Stimulated activated CD8-positive, alpha-beta memory T cell treated with anti-CD3 and anti-CD28 coated beads, Interleukin-7, amount 100 ng/mL, for 4 hours (primary cell): Measurements from ENCODE around the gene PROM1.
A peak's percentile ranks its signal among the peaks of the same experiment; 100 is the strongest.

ENCODE experiments used
- DNase-seq, 2 donors: peaks; one replicate each; pipeline ENCODE4 v3.0.0-alpha.2; 2020; ENCODE audit warnings: low read depth in 2 of 2

The PROM1 gene

DNA sequence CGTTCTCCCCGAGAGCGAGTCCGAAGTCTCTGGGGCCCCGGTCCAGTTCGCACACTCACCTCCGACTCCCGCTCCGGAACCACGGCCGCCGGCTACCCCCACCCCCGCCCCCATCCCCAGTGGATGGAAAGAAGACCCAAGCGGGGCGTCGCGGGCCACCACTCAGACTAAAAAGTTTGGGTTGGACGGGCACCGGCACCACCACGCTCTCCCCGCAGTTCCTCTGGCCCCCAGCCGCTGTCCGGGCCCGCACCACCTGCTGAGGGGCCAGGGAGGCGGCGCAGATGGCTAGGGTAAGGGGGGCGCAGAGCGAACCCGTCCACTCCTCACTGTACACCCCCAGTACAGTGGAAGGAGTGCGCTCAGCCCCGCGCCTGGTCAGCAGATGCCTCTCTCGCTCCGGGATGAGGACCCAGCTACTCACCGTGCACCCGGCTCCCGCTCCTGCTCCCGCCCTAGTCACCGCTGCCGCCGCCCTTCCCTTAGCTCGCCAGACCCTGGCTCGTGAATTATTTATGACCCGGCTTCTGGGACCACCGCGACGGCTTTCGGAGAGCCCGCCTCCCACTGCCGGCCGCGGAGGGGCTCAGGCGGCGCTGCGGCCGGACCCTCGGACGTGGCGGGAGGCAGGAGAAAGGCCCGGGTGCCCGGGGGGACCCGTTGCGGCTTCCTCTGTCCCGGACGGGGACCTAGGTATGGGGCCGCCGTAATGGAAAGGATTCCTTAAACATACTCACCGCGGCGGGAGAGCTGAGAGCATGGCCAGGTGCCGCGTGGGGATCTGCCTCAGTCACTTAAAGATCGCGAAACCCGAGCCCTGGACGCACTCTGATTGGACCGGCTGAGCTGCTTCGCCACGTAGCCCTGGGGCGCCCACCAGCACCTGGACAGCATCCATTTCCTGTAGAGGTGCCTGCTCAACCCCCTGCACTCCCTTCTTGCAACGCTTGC is at the start of gene PROM1:
Gene PROM1, minus strand, starts transcription at position 783 of the 951 bp plus-strand sequence. CDS start 8,117 bp downstream, outside the sequence.
- DNase-seq, result no peak

DNA sequence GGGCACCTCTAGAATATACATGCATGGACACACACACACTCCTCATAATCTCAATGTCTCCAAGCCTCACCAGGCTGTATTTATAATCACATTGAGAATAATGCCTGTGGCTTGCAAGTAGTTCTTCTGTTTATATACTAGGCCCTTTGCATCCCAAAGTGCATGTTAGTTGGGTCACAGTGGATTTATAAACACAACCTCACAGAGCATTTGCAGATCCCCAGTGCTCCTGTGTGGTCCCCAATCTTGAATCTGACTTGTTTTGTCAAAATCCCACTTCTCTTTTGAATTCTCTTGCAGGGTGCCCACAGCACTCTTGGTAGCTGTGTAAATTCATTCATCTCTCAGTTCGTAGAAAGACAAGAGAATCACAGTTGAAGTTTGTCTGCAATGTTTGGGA is 49.6 kb upstream of the PROM1 start:
- no peak for DNase-seq

- no peak for DNase-seq
These were observed 47.5 kb upstream of the PROM1 start for GRCh38 chr4:16131293-16131692.

- DNase-seq, result no peak
These were observed 45.5 kb upstream of the PROM1 start for GRCh38 chr4:16129336-16129735.

DNA sequence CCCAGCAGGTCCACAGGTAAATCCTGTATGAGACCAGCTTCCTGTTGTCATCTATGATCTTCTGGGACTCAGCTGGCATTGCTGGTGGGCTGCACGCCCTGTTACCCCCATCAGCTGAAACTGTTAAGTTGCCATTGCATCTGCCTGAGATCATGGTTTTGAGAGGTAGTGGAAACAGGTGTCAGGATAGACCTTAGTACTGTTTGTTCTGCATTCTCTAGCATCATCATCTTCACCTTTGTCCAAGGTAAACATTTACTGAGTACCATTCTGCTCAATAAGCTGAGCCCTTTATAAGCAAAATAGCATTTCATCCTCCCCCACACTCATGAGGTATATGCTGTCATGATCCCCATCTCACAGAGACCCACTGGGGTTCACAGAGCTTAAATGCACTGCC is 42.9 kb upstream of the PROM1 start:
- no peak for DNase-seq

GRCh38 chr4:16125571-16126445 is 42.0 kb upstream of the PROM1 start:
- no peak for DNase-seq

DNA sequence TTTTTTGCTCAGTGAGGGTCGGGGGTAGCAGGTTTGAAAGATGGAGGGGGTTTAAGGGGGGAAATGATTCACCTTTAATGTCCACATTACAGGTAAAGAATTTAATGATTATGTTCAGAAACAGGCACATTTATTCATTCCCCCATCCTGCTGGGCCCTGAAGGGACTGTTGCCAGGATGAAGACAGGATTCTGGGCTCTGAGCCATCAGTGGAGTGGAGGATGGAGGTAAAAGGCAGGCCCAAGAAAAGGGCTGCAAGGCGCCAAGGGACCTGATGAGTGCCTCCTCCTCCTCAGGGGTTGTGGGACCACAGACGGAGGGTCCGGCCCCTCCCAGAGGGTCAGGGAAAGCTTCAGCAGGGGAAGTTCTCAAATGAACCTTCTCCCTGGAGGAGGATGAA is 40.4 kb upstream of the PROM1 start:
- DNase-seq, result no peak

DNA sequence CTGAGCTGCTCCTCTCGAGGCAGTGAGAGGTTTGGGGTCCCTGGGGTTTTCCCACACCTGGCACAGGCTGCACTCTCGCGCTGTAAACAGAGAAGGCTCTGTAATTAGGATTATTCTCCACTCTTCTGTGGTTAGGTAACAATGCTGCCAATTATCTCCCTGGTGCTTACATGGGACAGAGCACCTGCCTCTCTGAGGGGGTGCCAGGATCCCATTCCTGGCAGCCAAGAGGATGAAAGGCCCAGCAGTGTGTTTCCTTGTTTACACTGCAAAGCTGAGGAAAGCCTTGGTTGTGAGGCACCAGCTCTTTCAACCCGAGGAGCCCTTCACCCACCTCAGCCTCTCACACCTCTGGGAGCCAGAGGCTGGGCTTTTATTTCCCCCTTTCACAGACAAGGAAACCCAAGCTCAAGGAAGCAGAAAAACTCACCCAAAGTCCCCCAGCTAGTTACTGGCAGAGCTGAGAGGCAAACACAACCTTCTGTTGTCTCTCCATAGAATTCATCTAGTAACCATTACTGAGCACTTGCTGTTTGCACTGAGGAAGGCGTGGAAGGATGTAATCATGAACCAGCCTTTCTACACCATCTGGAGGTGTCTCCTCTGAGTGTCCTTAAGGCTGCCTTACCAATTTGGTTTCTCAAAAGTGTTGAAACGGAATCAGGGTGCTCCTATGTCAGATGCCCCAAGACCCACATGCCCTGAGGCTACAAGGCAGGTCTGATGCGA is 39.7 kb upstream of the PROM1 start:
- DNase-seq, result no peak

- peak; percentile 2 to 25 for DNase-seq
These were observed 39.0 kb upstream of the PROM1 start for GRCh38 chr4:16122784-16123183.

- no peak for DNase-seq
These were observed 38.5 kb upstream of the PROM1 start for GRCh38 chr4:16122308-16122711.

- no peak for DNase-seq
These were observed 36.9 kb upstream of the PROM1 start for GRCh38 chr4:16120720-16121119.

- DNase-seq, result no peak
These were observed 36.2 kb upstream of the PROM1 start for GRCh38 chr4:16119981-16120380.

- no peak for DNase-seq
These were observed 34.3 kb upstream of the PROM1 start for GRCh38 chr4:16118090-16118489.

DNA sequence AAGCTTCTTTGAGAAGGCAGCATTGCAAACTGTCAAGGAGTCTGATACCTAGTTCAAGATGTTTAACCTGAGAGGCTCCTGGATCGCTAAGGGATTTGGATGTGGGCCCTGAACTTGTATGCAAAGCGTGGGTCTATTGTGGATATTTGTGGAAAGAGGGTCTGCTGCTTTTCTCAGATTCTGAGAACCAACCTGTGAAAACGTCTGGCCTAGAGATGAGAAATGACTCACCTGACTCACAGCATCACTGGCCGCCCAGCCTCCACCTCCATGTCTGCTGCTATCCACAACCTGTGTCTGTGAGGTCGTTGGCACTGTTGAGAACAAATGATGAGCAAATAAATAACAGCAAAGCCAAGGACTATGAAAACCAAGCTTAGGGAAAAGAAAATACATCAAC is 33.3 kb upstream of the PROM1 start:
- no peak for DNase-seq

DNA sequence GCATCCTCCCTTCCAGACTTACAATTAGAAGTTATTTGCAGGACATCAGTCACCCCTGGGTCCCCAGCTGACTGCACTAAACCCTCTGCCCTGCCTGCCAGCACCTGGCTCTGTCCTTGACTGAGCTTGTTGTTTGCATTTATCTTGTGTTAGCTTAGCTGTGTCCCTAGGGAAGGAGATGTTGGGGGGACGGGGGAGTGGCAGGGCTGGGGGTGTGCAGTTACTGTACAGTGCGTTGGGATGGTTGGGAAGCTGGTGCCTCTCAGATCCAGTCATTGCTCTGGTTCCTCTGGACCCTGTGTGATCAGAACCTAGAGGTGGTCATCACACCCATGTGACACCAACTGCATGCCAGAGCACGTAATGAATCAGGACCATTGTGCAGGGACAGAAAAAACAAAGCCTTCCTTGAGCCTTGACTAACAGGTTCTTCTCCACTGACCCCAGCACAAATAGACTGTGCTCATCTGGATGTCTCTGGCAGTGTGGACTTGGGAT is 32.7 kb upstream of the PROM1 start:
- no peak for DNase-seq

- DNase-seq, result no peak
These were observed 32.2 kb upstream of the PROM1 start for GRCh38 chr4:16116019-16116418.

- no peak for DNase-seq
These were observed 30.7 kb upstream of the PROM1 start for GRCh38 chr4:16114546-16114945.

- no peak for DNase-seq
These were observed 29.9 kb upstream of the PROM1 start for GRCh38 chr4:16113741-16114140.

DNA sequence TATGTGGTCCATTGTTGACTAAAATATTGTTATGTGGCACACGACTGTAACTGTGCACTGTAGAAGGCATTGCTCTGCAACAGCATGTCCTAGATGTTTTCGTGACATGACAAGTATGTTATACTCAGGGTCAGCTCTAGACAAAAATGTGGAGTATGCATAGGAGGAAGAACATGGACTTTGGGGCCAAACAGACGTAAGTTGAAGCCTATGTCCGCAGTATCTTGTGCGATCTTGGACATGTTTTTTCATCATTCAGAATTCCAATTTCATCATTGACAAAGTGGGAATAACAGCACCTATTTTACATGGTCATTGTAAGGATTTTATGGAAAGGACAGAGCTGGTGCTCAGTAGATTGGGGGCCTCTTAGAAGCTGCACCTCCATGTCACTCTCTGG is 27.7 kb upstream of the PROM1 start:
- DNase-seq, result no peak

DNA sequence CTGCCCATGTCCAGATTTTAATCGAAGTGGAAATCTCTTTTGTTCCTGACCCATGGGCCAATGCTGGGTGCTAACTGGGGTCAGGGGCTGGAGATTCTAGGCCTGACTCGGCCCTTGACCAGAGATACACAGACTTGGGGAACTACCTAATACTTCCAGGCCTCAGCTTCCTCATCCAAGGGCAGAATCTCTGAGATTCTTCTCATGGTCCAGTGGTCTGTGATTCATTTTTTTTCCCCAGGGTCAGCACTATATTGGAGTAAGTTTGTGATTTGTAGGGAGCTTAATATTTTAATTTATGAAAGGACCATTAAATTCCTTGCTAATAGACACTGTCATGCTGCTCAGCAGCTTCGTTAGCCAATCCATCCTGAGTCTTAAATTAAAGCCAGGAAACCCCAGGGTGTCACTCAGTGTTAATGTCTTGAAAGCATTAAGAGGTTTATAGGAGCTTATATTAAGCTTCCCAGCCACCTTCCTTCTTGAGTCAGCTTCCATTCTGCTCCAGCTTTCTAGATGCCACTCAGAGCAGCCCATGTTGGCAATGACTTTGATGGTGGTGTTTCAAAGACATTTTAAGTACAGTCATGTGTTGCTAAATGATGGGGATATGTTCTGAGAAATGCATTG is 27.0 kb upstream of the PROM1 start:
- no peak for DNase-seq

- DNase-seq, result no peak
These were observed 26.4 kb upstream of the PROM1 start for GRCh38 chr4:16110199-16110598.
